Body of pancreas (tissue), 4 donors: ENCODE measurements around the gene REV3L.

Experiments used
- CTCF ChIP-seq, 7 experiments: fragments of 450-650 bp in 4 of 7; fragments of 200-600 bp in 3 of 7; sonication (generic) in 3 of 7; IDR thresholded peaks; one replicate each; pipeline ENCODE4 v1.5.1; 2016 to 2019; ENCODE audit warnings: antibody characterized with exemption in 7 of 7
- POLR2A ChIP-seq, 3 donors: fragments of 450-650 bp; IDR thresholded peaks; one replicate each; pipeline ENCODE4 v1.6.1; 2016; ENCODE audit warnings: antibody characterized with exemption in 3 of 3, mild to moderate bottlenecking in 2 of 3

- no peak for TF ChIP-seq CTCF (IDR thresholded peaks at IDR 0.05)
- no peak for TF ChIP-seq POLR2A (IDR thresholded peaks at IDR 0.05)
These were observed 76.8 kb downstream of the REV3L start for GRCh38 chr6:111406200-111406721.
